Right lobe of liver (tissue), 4 donors: ENCODE results near the gene LRBA.

Experiments
- POLR2A ChIP-seq: fragments of 450-650 bp; IDR thresholded peaks from one replicate; pipeline ENCODE4 v1.6.1; 2017; ENCODE audit warnings: antibody characterized with exemption, mild to moderate bottlenecking
- TF ChIP-seq, protein P1 (sequence below), 4 donors: fragments of 200-600 bp in 3 of 4; fragments of 450-650 bp in 1 of 4; IDR thresholded peaks; one replicate each; pipeline versions ENCODE4 v1.5.1 to v1.8.0; 2016 to 2022; ENCODE audit warnings: antibody characterized with exemption in 4 of 4, mild to moderate bottlenecking in 2 of 4
- donor health status: DM: no; HTN: no; CAD: no.
- donor health status: DM: no; HTN: no; CAD: no.
- donor health status: DM: no; HTN: yes; CAD: no.

GRCh38 chr4:150854600-150854999 lies 160.5 kb downstream of the LRBA start:
- TF ChIP-seq, protein P1, sequence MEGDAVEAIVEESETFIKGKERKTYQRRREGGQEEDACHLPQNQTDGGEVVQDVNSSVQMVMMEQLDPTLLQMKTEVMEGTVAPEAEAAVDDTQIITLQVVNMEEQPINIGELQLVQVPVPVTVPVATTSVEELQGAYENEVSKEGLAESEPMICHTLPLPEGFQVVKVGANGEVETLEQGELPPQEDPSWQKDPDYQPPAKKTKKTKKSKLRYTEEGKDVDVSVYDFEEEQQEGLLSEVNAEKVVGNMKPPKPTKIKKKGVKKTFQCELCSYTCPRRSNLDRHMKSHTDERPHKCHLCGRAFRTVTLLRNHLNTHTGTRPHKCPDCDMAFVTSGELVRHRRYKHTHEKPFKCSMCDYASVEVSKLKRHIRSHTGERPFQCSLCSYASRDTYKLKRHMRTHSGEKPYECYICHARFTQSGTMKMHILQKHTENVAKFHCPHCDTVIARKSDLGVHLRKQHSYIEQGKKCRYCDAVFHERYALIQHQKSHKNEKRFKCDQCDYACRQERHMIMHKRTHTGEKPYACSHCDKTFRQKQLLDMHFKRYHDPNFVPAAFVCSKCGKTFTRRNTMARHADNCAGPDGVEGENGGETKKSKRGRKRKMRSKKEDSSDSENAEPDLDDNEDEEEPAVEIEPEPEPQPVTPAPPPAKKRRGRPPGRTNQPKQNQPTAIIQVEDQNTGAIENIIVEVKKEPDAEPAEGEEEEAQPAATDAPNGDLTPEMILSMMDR (IDR thresholded peaks at IDR 0.05): no peak
- TF ChIP-seq POLR2A: no peak
